HG02571 (cell line): ENCODE results near the gene ARID1A.
A peak's percentile ranks its signal among the peaks of the same experiment; 100 is the strongest.

Source experiments
- ATAC-seq: cut with Tn5 transposase; IDR thresholded peaks from one replicate; pipeline ENCODE4 v1.9.1; 2021; ENCODE audit warnings: mild to moderate bottlenecking, moderate library complexity; ENCODE audit not compliant: unreplicated experiment

ARID1A gene

DNA sequence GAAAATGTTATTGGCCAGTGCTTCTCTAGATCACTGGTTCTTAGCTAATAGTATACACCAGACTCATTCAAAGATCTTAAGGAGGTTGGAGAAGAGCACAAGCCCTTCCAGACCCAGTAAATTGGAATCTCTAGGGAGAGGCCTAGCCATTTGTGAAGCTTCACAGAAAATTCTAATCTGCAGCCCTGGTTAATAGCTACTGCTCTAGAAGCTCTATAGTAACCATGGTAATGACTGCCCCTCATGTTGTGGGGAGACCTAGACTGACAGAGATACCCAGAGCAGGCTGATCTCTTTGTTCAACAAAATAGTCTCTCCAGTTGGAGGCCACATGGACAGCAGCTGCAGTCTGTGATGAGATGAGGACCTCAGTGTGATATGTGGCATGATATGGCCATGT lies 31.7 kb downstream of the ARID1A start:
- ATAC-seq = no peak

DNA sequence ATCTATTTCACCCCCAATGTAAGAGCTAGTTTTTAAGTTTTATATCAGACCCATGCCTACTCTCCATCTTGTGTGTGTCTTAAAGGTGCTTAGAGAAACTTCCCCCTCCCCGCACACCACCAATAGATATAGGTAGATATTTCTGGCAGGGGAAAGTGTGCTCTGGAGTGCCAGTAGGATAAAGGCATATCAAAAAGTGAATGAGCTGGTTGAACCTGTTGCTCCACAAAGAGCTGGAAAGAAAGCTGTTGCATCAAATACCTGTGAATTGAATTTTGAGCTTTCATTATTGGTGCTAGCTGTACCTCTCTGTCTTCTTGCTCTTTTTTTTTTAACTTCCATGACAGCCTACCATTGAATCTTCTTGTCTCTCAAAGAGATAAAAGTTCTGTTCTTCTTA lies 32.8 kb downstream of the ARID1A start:
- no peak for ATAC-seq

DNA sequence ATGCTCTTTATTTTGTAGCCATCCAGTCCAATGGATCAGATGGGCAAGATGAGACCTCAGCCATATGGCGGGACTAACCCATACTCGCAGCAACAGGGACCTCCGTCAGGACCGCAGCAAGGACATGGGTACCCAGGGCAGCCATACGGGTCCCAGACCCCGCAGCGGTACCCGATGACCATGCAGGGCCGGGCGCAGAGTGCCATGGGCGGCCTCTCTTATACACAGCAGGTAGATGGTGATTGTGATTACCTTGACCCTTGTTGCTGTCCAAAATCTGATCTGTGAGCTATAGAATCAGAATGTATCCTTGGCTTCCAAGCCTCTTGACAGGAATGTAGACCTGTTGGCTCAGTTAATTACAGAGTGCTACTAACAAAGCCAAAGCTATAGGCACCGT lies 33.8 kb downstream of the ARID1A start:
- no peak for ATAC-seq

DNA sequence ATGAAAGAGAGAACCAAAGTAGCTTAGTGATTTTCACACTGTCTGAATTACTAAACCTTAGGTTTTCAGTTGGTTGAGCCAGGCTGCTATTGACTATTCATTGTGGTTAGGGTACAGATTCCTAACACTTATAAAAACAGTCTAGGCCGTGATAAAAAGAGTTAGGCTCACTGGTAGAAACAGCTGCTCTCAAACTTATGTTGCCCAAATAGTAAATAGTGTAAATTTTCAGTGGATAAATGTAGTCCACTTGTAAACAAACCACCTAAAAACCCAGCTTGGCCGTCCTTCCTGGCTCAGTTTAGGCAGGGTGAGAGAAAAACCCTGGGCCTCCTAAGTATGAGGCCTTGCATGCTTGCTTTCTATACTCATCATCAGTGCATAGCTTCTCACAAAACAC lies 34.9 kb downstream of the ARID1A start:
- no peak for ATAC-seq

DNA sequence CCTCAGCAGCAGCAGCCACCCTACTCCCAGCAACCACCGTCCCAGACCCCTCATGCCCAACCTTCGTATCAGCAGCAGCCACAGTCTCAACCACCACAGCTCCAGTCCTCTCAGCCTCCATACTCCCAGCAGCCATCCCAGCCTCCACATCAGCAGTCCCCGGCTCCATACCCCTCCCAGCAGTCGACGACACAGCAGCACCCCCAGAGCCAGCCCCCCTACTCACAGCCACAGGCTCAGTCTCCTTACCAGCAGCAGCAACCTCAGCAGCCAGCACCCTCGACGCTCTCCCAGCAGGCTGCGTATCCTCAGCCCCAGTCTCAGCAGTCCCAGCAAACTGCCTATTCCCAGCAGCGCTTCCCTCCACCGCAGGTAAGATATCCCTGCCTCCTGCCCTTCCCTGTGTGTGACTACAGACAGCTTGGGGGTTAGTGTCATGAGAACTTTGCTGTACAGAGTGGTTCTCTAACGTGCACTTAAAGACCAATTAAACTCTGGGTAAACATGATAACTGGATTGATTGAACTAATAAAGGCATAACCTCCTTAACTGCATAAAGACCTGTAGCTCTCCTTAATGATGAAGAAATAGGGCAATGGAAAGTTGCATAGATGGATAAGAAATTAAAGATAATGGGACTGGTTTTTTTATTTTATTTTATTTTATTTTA lies 35.6 kb downstream of the ARID1A start:
- no peak for ATAC-seq

DNA sequence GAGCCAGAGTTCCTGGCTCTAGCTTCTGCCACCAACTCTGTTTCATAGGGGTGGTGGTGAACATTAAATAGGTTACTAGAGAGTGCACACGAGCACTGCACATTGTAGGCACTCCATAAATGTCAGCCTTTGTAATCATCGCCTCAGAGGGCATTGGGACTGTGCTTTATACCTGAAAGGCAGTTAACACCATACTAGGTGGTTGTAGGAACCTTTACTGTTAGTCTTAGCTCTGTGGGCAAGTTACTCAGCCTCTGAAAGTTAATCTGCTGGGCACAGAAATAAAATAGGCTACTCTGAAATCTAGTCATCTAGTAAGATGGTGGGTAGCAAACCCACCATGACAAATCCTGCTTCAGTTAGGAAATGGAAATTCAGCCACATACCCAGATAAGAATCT lies 37.6 kb downstream of the ARID1A start:
- ATAC-seq = no peak

DNA sequence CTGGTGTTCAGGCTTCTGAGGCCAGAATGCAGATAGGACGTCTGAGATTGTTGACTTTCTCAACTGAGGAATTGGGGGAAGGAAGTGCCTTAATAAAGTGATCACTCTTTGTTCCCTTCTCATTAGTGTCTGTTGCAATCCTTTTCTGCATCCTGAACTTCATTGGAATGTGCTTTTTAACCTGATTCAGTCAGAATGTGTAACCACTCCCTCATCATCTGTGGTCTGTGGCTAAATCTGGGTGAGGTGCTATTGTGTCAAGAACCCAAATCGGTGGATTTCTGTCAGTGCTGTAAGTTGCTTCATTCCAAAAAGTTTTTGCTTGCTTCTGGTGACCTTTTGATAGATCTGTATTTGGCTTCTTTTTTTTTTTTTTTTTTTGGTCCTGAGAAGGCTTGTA lies 38.2 kb downstream of the ARID1A start:
- no peak for ATAC-seq

DNA sequence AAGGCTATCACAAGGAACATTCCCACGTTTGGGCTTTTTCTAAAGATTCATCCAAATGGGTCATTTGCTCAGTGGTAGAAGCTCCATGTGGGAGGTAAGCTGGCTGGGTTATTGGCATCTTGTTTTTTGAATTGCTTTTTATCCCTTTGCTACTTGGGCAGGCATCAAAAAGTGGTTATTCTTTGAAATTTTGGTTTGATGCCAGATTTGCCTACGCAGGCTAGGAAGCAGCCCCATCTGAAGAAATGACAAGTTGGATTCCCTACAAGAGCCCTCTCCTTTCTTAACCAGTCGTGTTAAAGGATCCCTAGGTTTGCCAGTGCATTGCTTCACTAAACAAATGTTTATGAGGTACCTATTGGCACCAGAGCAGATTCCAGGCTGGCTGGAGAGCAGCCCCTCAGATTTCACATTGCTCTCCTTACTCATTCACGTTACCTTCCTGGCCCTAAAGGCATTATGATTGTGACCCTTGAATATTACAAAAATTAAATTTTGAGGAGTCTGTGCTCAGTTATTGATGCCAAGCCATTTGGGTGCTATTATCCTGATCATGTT lies 38.8 kb downstream of the ARID1A start:
- no peak for ATAC-seq

DNA sequence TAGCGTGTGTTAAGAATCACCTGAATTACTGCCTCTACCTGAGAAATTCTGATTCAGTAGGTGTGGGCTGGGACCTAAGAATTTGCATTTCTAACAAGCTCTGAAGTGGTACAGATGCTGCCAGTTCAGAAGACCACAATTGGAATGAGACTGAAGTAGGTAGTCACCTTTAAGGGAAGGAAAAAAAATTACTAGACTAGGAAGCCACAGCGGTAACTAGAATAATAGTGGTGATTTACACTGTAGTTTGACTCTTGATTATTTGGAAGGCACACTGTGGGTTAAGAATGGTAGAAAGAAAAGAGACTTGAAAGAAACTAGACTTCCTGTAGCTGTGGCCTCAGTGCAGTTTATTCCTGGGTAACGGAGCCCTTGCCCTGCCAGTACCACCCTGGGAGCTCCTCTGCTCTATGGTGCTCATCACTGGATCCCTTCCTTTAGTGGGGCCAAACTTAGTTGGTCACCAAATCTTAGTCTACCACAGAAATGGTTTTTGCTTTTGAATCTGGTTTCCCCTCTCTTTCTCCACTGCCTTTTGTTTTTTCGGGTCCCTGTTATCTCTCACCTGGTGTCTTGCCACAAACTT lies 43.6 kb downstream of the ARID1A start:
- no peak for ATAC-seq

DNA sequence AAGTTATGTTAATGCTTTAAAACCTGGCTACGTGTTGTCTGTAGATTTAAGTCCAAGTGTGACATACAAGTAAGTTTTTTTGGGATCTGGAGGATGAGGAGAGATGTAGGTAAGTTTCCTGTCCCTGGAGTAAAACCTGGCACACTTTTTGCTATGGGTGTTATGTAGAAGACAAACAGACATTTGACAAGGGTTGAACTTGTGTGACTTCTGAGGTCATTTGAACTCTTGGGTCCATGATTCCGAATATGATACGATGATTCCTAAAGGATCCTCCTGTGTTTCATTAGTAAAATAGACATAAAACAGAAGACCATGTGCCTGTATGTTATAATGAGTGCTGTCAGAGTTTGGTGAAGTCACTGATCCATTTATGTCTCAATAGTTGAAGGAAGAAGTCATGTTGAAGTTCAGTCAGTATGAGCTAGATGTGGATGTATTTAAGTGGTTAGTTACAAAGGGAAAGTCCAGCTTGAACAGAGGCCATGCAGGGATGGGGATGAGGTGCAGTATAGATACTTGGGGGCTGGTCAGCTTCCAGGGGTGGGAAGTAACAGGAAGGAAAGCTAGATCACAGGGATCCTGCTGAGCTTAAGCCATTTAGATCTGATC lies 44.3 kb downstream of the ARID1A start:
- no peak for ATAC-seq

DNA sequence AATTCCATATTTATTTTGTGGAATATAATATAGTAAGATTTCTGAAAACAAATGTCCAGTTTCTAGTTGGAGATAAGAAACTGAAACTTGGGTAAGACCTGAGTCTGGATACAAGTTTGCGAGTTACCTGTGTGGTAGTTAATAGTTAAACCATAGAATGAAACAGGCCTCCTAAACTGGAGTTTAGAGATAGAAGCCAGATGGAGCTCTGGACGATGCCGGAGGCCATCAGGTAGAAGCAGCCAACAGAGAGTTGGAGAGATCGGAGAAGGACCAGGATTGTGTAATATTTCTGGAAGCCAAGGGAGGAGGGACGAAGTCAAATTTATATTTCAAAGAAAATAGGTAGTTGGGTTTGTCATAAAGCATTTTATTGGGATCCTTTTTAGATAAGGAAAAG lies 45.1 kb downstream of the ARID1A start:
- ATAC-seq = no peak

DNA sequence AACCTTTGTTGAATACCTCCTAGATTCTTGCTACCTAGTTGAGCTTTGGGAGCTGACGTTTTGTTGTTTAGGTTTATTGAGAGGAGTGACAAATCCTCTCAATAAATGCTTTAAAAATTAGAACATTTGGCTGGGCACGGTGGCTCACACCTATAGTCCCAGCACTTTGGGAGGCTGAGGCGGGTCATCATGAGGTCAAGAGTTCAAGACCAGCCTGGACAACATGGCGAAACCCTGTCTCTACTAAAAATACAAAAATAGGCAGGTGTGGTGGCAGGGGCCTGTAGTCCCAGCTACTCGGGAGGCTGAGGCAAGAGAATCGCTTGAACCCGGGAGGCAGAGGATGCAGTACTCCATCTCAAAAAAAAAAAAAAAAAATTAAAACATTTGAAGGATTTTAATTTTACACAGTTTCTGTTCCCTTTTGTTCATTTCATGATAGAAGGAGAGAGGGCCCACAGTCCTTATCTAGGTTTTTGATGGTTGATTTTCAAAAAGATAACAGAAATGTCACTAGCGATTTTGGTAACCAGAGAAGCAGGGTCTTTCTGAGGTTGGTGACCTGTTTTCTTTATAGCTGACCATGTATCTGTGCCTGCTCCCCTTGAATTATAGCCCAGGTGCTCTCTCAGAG lies 47.7 kb downstream of the ARID1A start:
- ATAC-seq = no peak

DNA sequence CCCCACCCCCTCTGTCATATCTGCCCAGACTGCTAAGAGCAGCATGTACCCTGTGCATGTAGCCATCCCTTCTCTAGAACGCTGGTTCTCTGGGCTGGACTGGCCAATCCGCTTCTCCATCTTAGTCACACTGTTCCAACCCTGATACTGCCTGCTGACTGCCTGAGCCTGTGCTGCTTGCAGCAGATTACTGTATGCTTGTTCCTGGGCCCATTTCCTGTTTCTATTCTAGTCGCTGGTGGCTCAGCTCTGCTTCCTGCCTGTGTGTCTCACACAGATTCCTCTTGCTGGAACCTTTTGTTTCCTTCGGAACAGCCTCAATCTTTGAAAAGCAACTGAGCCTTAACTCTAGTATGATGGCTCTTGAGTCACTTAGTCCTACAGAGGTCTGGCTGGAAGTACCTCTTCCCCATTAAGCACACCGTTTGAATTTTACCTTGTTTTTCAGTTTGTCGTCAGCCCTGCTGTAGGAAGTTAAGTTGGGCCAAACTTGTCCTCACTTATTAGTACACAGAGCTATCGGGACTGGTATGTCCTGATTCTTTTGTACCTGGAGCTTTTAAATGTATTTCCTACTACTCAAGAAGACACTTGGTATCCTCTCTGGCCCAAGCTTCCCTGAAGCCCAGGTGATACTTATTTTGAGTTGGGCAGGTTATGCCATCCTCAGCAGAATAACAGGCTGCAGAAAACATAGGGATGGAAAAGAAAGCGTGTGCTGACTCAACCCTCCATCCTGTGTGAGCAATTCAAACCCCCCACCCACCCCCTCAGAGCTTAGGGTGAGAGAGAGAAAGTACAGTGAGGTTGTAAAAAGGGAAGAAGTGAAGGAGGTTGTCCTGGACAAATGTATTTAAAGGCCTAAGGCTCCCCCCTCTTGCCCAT lies 48.5 kb downstream of the ARID1A start:
- peak; percentile 95 for ATAC-seq

DNA sequence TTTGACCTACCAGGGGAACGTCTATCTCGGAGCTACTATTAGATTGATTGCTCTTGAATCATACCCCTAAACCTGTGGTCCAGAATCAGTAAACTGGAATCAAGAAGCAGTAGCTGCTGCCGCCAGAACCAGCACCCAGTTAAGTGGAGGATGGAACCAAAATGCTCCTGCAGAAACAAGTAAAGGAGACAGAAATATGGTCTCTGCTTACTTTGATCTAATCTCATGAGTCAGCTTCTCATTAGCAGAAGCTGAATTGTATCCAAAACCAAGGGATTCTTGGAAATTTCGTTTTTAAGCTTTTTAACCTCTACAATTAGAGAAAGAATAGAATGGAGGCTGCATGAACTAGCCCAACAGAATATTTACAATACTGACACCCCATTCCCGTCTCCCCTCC lies 49.4 kb downstream of the ARID1A start:
- ATAC-seq = no peak

DNA sequence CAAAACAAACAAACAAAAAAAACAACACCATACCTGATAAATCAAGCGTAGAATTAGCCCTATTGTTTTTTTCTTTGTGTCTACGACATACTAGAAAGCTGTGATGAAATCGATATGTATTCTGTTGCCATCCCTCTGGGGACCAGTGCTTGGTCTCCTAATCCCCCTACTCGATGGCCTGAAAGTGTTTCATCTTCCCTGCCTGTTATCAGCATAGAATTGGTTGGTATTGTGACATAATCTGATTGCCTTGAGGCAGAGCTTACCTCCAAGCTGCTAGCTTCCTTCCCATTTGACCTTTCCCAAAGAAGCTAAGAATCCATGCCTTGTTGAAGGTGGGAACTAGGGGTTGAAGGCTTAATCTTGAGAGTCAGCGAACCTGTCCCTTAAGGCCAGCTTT lies 51.2 kb downstream of the ARID1A start:
- no peak for ATAC-seq

DNA sequence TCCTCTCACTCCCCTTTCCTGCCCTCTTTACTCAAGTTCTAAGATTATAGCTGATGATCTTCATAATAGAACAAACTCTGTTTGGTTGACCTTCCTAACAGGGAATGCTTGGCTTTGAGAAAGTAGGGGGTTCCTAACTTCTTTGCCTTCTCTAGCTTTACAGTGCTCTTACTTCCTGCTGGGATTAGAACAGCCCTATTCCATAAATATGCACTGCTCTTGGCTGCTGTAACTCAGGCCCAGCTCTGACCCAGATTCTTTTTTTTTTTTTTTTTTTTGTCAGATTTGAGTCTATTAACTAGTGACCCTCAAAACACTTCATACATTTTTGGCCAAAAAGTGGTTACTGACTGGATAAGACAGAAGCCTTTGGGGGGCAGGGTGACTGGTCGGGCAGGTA lies 52.5 kb downstream of the ARID1A start:
- no peak for ATAC-seq

DNA sequence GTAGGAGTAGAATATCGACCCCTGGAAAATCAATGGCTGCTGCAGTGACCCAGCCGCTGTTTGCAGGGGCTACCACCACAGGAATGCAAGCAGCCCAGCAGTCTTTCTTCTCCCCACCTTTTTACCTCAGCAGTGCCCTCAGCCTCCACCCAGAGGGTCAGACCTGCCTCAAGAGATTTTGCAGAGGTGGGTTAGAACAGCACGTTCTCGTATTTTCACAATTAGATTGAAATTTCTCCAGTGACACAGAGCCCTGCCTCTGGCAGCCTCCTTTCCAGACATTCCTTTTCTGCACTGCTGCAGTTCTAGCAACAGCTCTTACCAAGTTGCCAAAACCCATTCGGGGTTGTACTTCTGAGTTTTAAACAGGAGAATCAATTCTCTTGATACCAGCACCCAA lies 53.6 kb downstream of the ARID1A start:
- ATAC-seq = no peak

DNA sequence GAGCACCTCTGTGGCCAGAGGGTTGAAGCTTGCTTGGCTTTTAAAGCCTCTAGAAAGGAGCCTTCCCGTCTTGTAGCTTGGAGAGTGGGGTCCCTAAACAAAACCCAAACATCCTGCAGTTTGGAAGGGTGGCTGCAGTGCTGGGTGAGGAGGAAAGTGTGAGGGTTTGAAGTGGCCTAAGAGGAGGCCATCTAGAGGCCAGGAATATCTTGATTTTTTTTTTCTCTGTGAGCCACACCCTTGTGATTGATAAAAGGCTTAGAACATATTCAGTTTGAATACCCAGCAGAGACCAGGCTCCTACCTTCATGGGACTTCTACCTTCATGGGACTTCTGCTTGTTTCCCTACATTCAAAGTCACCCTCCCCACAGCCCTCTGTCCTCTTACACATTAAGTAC lies 54.6 kb downstream of the ARID1A start:
- no peak for ATAC-seq

DNA sequence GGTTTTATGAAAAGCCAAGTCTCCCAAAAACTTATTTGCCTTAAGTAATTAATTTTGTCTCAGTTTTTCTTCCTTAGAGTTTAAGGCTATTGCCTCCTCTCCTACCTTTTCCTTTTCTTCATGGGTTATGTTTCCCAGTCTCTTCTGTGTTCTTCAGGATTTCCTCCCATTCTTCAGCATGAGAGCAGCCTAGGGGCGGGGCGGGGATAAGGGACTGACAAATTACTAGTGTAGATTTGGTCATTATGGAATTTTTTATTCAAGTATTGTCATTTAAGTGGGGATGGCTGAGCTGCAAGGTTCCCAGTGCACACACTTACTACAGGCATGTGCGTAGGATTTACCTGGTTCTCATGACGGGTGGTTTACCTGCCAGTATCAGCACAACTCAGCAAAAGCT lies 56.7 kb downstream of the ARID1A start:
- ATAC-seq = no peak

DNA sequence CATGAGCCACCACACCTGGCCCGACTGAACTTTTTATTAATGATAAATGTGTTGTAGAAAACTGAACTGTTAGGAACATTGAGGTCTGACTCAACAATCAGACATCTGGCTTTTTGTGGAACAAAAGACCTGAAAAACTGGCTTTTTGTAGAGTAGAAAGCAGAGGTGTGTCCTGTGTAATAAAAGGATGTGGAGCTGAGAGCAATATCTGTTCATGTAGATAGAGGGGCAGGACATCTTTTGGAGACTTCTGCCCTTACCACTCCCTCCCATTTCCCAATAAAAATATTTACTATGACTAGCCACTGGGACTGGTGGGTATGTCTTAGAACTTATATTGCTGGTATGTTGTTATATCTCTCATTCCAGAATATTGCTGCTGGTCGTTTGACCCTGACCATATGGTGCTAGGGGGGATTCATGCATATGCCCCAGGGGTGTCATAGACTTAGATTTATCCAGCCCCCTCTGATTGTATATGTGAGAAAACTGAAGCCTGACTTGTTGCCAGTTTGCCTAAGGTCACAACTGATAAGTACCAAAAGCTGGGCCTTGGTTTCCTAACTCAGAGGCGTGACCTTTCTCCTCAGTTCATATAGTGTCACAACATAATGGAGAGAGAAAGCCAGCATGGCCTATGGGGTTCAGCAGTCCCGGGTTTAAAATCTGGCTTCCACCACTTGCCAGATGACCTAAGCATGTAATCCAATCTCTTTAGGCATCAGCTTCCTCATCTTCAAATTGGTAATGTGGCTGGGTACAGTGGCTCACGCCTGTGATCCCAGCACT lies 58.5 kb downstream of the ARID1A start:
- no peak for ATAC-seq
